ENCODE data around the gene IQCE.

- TF ChIP-seq EZH2 (IDR thresholded peaks at IDR 0.05; ENCODE audit: insufficient read depth, poor library complexity, severe bottlenecking), result no peak
- TF ChIP-seq EZH2phosphoT487 (IDR thresholded peaks at IDR 0.05; ENCODE audit: insufficient read depth, low read depth), result no peak
Measured at GRCh38 chr7:2519119-2519930, 39.5 kb upstream of the IQCE start, which contains the start of gene LFNG.

All from GM23248 (cell line).